ENCODE results near the gene APBB2.

DNA sequence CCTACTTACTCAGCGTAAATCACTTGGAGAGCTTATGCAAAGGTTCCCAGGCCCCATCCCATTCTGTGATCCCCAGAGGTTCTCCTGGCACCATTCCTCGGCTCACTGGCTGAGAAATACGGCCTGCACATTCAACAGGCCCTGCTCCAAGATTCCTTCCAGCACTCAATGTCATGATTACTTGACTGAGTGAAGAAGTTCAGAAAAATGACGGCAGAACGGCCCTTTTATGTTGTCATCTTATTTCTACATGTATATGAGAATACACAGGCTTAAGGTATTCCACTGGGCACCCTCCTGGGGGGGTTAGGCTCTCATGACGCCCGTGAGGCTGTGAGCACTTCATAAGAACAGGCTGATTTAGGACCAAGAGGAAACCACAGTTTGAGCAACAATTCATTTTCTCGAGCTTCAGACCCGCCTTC is 274.0 kb downstream of the APBB2 start:
- TF ChIP-seq, protein P1, sequence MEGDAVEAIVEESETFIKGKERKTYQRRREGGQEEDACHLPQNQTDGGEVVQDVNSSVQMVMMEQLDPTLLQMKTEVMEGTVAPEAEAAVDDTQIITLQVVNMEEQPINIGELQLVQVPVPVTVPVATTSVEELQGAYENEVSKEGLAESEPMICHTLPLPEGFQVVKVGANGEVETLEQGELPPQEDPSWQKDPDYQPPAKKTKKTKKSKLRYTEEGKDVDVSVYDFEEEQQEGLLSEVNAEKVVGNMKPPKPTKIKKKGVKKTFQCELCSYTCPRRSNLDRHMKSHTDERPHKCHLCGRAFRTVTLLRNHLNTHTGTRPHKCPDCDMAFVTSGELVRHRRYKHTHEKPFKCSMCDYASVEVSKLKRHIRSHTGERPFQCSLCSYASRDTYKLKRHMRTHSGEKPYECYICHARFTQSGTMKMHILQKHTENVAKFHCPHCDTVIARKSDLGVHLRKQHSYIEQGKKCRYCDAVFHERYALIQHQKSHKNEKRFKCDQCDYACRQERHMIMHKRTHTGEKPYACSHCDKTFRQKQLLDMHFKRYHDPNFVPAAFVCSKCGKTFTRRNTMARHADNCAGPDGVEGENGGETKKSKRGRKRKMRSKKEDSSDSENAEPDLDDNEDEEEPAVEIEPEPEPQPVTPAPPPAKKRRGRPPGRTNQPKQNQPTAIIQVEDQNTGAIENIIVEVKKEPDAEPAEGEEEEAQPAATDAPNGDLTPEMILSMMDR (IDR thresholded peaks at IDR 0.05): no peak
- no peak for TF ChIP-seq POLR2A (IDR thresholded peaks at IDR 0.05)
